ENCODE measurements around the gene KCNA5. TPM values are rescaled to one million over a fixed set of nuclear protein-coding genes. Genes with fewer than 3 reads are reported as not detected.

KCNA5 gene
- total RNA-seq, 1 experiment from 2014 or later: not detected

DNA sequence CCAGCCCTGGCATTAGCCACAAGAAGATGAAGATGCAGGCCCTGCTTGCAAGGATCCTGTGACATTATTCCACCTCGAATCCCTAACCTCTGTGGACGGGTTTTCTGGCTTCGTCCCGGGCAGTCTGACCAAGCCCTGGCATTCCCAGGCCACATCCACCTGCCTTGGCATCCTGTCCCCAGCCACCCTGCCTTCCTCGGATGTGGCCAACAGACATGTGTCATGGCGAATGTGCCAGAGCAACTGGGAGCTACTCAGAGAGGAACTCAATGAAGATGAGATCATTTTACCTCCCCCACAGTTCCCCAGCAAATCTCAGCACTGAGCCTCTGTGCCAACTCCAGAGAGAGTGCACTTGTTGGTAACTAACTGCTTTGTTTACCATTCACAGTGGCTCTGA, 33.5 kb upstream of the KCNA5 start:
- no peaks in the 10 kb centered on the region for H4K20me1 ChIP-seq (ENCODE audit: insufficient read depth)
- intact Hi-C loops (cut with micrococcal nuclease): no loop called here
- TF ChIP-seq JUND (IDR thresholded peaks at IDR 0.05) (no peak), ELF1 (IDR thresholded peaks at IDR 0.05; ENCODE audit: borderline replicate concordance, low read depth) (no peak), SP1 (IDR thresholded peaks at IDR 0.05; ENCODE audit: low read depth) (no peak), ZNF274 (IDR thresholded peaks at IDR 0.05; ENCODE audit: low read depth, low read length) (no peak), CEBPB (IDR thresholded peaks at IDR 0.05; ENCODE audit: low read depth) (no peak), FOSL1 (IDR thresholded peaks at IDR 0.05; ENCODE audit: low read depth) (no peak), SRF (IDR thresholded peaks at IDR 0.05; ENCODE audit: low read depth) (no peak), EGR1 (IDR thresholded peaks at IDR 0.05; ENCODE audit: low read depth) (no peak), RAD21 (IDR thresholded peaks at IDR 0.05; ENCODE audit: low read depth) (no peak), EZH2 (IDR thresholded peaks at IDR 0.05) (no peak)
- TF ChIP-seq, protein P1, sequence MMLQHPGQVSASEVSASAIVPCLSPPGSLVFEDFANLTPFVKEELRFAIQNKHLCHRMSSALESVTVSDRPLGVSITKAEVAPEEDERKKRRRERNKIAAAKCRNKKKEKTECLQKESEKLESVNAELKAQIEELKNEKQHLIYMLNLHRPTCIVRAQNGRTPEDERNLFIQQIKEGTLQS (IDR thresholded peaks at IDR 0.05): no peak
- TF ChIP-seq, protein P2, sequence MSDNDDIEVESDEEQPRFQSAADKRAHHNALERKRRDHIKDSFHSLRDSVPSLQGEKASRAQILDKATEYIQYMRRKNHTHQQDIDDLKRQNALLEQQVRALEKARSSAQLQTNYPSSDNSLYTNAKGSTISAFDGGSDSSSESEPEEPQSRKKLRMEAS (IDR thresholded peaks at IDR 0.05): no peak
- DNase-seq (ENCODE audit: low read depth, low spot score): no peak
- H2AFZ ChIP-seq (ENCODE audit: low read depth, low read length, poor library complexity, severe bottlenecking): no peak overlapping the region
- ATAC-seq: no peak
- POLR2A ChIA-PET: no interaction called here
- CTCF ChIA-PET: no interaction called here
- no TSS peak for BruUV-seq (replicated peaks)
- no peaks in the 10 kb centered on the region for H3K79me2 ChIP-seq (ENCODE audit: insufficient read depth, low read length)
- H3K27me3 ChIP-seq (ENCODE audit: insufficient read depth, low read length): peaks cover 60% of the 10 kb centered on the region
- H3K27ac ChIP-seq (ENCODE audit: low read depth, low read length): no peak overlapping the region
- H3K4me1 ChIP-seq (ENCODE audit: control insufficient read depth in 1 of 2, insufficient read depth in 2 of 2, low read length in 2 of 2): no peaks in the 10 kb centered on the region
- H3K9ac ChIP-seq (ENCODE audit: low read length): no peak overlapping the region
- no peaks in the 10 kb centered on the region for H3K9me2 ChIP-seq (ENCODE audit: insufficient read depth)
- no peaks in the 10 kb centered on the region for H3K36me3 ChIP-seq (ENCODE audit: control insufficient read depth in 1 of 2, insufficient read depth in 2 of 2, low read length in 2 of 2)
- no peak overlapping the region for H3K4me3 ChIP-seq (replicated peaks in 1 of 2; ENCODE audit: low read depth in 1 of 2, low read length in 2 of 2)
- no peak overlapping the region for H3K4me2 ChIP-seq (ENCODE audit: low read length)
- RAD21 ChIA-PET (ENCODE audit: low non-redundant PET in 1 of 2, low total read pairs in 2 of 2, uncharacterized antibody in 2 of 2, unreplicated experiment in 2 of 2): no interaction called here
- H3K9me3 ChIP-seq (ENCODE audit: control insufficient read depth in 1 of 2, insufficient read depth in 1 of 2, low read depth in 1 of 2, low read length in 2 of 2): no peaks in the 10 kb centered on the region

DNA sequence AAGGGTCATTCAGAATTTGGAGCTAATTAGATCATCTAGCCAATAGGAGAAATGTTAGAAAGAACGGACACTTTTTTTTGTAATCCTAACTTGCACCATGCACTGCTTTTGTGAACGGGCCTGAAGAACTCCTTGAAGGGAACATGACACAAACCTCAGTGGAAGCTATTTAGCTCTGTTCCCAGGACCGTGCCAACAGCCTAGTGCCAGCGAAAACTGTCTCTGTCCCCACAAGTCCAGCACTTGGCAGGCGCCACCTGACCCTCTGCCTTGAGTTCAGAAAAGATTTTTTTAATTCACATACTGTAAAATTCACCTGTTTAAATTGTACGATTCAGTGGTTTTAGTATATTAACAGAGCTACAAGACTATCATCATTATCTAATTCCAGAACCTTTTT, 31.3 kb upstream of the KCNA5 start:
- DNase-seq (ENCODE audit: low read depth, low spot score) (no peak), ATAC-seq (no peak)
- intact Hi-C loops (cut with micrococcal nuclease): no loop called here
- Histone ChIP-seq H3K27ac (ENCODE audit: low read depth, low read length) (no peak overlapping the region), H3K9me3 (ENCODE audit: control insufficient read depth in 1 of 2, insufficient read depth in 1 of 2, low read depth in 1 of 2, low read length in 2 of 2) (no peaks in the 10 kb centered on the region), H4K20me1 (ENCODE audit: insufficient read depth) (no peaks in the 10 kb centered on the region), H3K4me2 (ENCODE audit: low read length) (no peak overlapping the region), H3K36me3 (ENCODE audit: control insufficient read depth in 1 of 2, insufficient read depth in 2 of 2, low read length in 2 of 2) (no peaks in the 10 kb centered on the region), H3K27me3 (ENCODE audit: insufficient read depth, low read length) (peaks cover 56% of the 10 kb centered on the region), H3K9ac (ENCODE audit: low read length) (no peak overlapping the region), H2AFZ (ENCODE audit: low read depth, low read length, poor library complexity, severe bottlenecking) (no peak overlapping the region), H3K4me1 (ENCODE audit: control insufficient read depth in 1 of 2, insufficient read depth in 2 of 2, low read length in 2 of 2) (no peaks in the 10 kb centered on the region), H3K4me3 (replicated peaks in 1 of 2; ENCODE audit: low read depth in 1 of 2, low read length in 2 of 2) (no peak overlapping the region), H3K9me2 (ENCODE audit: insufficient read depth) (no peaks in the 10 kb centered on the region), H3K79me2 (ENCODE audit: insufficient read depth, low read length) (no peaks in the 10 kb centered on the region)
- no TSS peak for BruUV-seq (replicated peaks)
- RAD21 ChIA-PET (ENCODE audit: low non-redundant PET in 1 of 2, low total read pairs in 2 of 2, uncharacterized antibody in 2 of 2, unreplicated experiment in 2 of 2): no interaction called here
- no peak for TF ChIP-seq EZH2 (IDR thresholded peaks at IDR 0.05)
- TF ChIP-seq CBX3 (IDR thresholded peaks at IDR 0.05; ENCODE audit: low read depth): no peak
- no peak for TF ChIP-seq ZNF274 (IDR thresholded peaks at IDR 0.05; ENCODE audit: low read depth, low read length)
- TF ChIP-seq, protein P3, sequence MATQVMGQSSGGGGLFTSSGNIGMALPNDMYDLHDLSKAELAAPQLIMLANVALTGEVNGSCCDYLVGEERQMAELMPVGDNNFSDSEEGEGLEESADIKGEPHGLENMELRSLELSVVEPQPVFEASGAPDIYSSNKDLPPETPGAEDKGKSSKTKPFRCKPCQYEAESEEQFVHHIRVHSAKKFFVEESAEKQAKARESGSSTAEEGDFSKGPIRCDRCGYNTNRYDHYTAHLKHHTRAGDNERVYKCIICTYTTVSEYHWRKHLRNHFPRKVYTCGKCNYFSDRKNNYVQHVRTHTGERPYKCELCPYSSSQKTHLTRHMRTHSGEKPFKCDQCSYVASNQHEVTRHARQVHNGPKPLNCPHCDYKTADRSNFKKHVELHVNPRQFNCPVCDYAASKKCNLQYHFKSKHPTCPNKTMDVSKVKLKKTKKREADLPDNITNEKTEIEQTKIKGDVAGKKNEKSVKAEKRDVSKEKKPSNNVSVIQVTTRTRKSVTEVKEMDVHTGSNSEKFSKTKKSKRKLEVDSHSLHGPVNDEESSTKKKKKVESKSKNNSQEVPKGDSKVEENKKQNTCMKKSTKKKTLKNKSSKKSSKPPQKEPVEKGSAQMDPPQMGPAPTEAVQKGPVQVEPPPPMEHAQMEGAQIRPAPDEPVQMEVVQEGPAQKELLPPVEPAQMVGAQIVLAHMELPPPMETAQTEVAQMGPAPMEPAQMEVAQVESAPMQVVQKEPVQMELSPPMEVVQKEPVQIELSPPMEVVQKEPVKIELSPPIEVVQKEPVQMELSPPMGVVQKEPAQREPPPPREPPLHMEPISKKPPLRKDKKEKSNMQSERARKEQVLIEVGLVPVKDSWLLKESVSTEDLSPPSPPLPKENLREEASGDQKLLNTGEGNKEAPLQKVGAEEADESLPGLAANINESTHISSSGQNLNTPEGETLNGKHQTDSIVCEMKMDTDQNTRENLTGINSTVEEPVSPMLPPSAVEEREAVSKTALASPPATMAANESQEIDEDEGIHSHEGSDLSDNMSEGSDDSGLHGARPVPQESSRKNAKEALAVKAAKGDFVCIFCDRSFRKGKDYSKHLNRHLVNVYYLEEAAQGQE (IDR thresholded peaks at IDR 0.05; ENCODE audit: low read depth): no peak
- no peak for TF ChIP-seq SRF (IDR thresholded peaks at IDR 0.05; ENCODE audit: low read depth)
- no peak for TF ChIP-seq JUND (IDR thresholded peaks at IDR 0.05)
- TF ChIP-seq TCF7L2 (IDR thresholded peaks at IDR 0.05; ENCODE audit: borderline replicate concordance, extremely low read depth, insufficient read depth, insufficient read length): no peak
- no peak for TF ChIP-seq SIN3A (IDR thresholded peaks at IDR 0.05; ENCODE audit: low read depth)
- no peak for TF ChIP-seq EZH2phosphoT487 (IDR thresholded peaks at IDR 0.05; ENCODE audit: borderline replicate concordance)
- no peak for TF ChIP-seq POLR2A (IDR thresholded peaks at IDR 0.05; ENCODE audit: borderline replicate concordance, extremely low read depth, insufficient read depth, insufficient read length)
- TF ChIP-seq YY1 (IDR thresholded peaks at IDR 0.05; ENCODE audit: extremely low read depth, insufficient replicate concordance, low read depth, low read length): no peak
- POLR2A ChIA-PET: no interaction called here
- CTCF ChIA-PET: interaction anchor here (1.3 kb wide), 1 partner anchor 157 kb away, joined by 4 read pairs; no protein-coding TSS in a partner anchor

Measured in HCT116 (cell line).